ENCODE results near the gene TTLL9. TPM values are rescaled to one million over a fixed set of nuclear protein-coding genes. Genes with fewer than 3 reads are reported as not detected.

TTLL9 gene
- total and polyA plus RNA-seq, 12 donors = 0.13 to 0.88 (median 0.23) TPM; not detected in 5

DNA sequence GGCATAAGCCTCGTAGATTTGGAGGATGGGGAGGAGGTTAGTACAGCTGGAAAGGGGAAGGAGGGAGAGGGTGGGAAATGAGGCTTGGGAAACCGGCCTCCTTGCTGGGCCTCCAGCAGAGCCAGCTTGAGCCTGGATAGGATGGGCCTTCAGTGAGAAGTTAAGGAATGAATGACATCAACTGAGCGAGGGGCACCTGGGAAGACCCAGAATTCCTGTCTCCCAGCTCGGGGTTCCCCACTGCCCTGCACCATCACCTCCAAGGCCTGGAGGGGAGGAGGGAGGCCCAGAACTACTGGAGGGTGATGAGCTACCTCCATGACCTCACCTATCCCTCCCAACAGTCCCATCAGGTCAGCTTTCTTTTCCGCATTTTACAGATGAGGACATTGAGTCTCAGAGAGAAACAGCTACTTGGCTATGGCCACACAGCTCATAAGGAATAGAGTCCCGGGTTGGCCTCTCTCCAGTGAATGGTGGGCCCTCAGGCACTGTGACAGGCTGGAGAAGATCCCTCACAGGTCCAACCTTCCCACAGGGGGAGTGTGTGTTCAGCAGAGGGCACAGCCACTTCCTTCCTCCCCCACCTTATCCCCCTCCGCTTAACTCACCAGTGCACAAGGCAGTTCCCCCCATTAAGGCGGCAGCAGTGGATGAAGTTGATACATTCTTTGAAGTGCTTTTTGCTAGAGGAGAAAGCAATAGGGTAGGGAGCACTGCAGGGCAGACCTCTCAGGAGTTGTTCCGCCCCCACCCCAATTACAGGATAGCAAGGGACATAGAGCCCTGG is 6.9 kb upstream of the TTLL9 start:
- Histone ChIP-seq H3K27ac (no peak overlapping the region), H3K9me3 (replicated peaks in 1 of 3) (no peaks in the 10 kb centered on the region), H3K4me1 (replicated peaks in 1 of 2) (peaks cover 14 to 20% of the 10 kb centered on the region in 2 donors), H3K27me3 (no peaks in the 10 kb centered on the region), H3K36me3 (replicated peaks in 1 of 2) (no peaks in the 10 kb centered on the region), H3K4me3 (no peak overlapping the region)
- 87 to 92% (median 89%) methylated on average over 7 to 9 of the region's 9 CpGs for WGBS, 4 donors
- no peak for DNase-seq
- intact Hi-C loops (cut with DNase I) = no loop called here
- TF ChIP-seq, protein P1, sequence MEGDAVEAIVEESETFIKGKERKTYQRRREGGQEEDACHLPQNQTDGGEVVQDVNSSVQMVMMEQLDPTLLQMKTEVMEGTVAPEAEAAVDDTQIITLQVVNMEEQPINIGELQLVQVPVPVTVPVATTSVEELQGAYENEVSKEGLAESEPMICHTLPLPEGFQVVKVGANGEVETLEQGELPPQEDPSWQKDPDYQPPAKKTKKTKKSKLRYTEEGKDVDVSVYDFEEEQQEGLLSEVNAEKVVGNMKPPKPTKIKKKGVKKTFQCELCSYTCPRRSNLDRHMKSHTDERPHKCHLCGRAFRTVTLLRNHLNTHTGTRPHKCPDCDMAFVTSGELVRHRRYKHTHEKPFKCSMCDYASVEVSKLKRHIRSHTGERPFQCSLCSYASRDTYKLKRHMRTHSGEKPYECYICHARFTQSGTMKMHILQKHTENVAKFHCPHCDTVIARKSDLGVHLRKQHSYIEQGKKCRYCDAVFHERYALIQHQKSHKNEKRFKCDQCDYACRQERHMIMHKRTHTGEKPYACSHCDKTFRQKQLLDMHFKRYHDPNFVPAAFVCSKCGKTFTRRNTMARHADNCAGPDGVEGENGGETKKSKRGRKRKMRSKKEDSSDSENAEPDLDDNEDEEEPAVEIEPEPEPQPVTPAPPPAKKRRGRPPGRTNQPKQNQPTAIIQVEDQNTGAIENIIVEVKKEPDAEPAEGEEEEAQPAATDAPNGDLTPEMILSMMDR (IDR thresholded peaks at IDR 0.05) = no peak
- no peak for TF ChIP-seq POLR2A (IDR thresholded peaks at IDR 0.05)

GRCh38 chr20:31864521-31865400 is 5.7 kb upstream of the TTLL9 start:
- no peak for TF ChIP-seq POLR2A (IDR thresholded peaks at IDR 0.05)
- TF ChIP-seq, protein P1 (IDR thresholded peaks at IDR 0.05) = no peak
- 66 to 85% (median 75%) methylated on average over 7 to 12 of the region's 12 CpGs for WGBS, 4 donors
- intact Hi-C loops (cut with DNase I) = no loop called here
- Histone ChIP-seq H3K27ac (no peak overlapping the region), H3K4me3 (no peak overlapping the region), H3K4me1 (replicated peaks in 1 of 2) (peaks cover 20 to 26% of the 10 kb centered on the region in 2 donors), H3K27me3 (no peaks in the 10 kb centered on the region), H3K9me3 (replicated peaks in 1 of 3) (no peaks in the 10 kb centered on the region), H3K36me3 (replicated peaks in 1 of 2) (no peaks in the 10 kb centered on the region)
- DNase-seq = peak in 1 of 7 donors; percentile 45

DNA sequence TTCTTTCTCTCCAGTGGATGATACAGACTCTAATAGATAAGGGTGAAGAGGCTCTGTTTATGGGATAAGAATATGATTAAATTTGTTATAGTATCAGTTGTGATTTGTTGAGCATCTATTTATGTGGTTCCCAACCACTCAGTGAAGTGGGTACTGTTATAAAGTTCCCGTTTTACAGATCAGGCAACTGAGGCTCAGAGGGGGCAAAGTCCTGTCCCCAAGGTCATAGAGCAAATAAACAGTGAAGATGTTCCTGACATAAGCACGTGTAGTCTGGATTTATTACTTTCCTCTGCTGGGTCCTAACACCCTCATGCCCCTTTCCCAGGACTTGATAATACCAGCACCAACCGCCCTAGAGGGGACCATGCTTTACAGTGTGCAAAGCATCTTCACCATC is 4.2 kb upstream of the TTLL9 start:
- Histone ChIP-seq H3K4me1 (replicated peaks in 1 of 2) (peaks cover 10 to 21% of the 10 kb centered on the region in 2 donors), H3K27me3 (no peaks in the 10 kb centered on the region), H3K4me3 (no peak overlapping the region), H3K36me3 (replicated peaks in 1 of 2) (no peaks in the 10 kb centered on the region), H3K9me3 (replicated peaks in 1 of 3) (no peaks in the 10 kb centered on the region), H3K27ac (no peak overlapping the region)
- no peak for DNase-seq
- no peak for TF ChIP-seq POLR2A (IDR thresholded peaks at IDR 0.05)
- TF ChIP-seq, protein P1 (IDR thresholded peaks at IDR 0.05) = no peak
- intact Hi-C loops (cut with DNase I) = no loop called here
- WGBS, 4 donors = 52 to 69% (median 64%) methylated on average over 3 of the region's 3 CpGs

Measured in adrenal gland (tissue), 12 donors.